ENCODE results near the gene TBC1D8. TPM values are rescaled to one million over a fixed set of nuclear protein-coding genes. Genes with fewer than 3 reads are reported as not detected.
A peak's percentile ranks its signal among the peaks of the same experiment; 100 is the strongest.

The TBC1D8 gene
- total and polyA plus RNA-seq, 2 of the 13 experiments (the other 11 are each of a cell fraction or from before 2014, with no cell fraction given) = 45.1 to 95.4 TPM

DNA sequence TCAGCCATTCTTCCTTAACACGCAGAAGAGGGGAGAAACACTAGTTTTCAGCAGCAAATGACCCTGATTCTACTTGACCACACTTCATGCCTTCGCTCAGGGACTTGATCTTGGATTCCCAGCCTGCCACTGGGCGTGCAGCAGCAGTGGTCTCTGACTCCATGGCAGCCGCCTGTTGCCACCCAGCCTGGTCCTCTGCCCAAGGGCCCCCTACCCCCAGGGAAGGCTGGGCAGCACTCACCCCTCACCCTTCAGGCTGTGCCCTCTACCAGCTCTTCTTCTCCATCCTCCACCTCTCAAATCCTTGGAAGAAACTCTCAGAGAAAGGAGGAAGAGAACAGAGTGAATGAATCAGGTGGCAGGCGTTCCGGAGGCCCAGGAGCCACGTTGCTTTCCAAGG is 181.2 kb downstream of the TBC1D8 start:
- in situ Hi-C loops (cut with HindIII; ENCODE audit: extremely low pct_ligation_motif_present, low pct_unique_long_range_greater_than_20kb) = no loop called here
- H3K36me3 ChIP-seq (replicated peaks in 1 of 2; ENCODE audit: control insufficient read depth in 1 of 2, insufficient read depth in 2 of 2, low read length in 2 of 2) = peaks cover 35 to 91% of the 10 kb centered on the region in 2 experiments
- no peak overlapping the region for H3K4me2 ChIP-seq (ENCODE audit: low read depth, low read length)
- WGBS (ENCODE audit: low lambda C conversion rate) = 95% methylated on average over 7 of the region's 7 CpGs
- DNase-seq (ENCODE audit: low spot score) = no peak
- H3K27me3 ChIP-seq (ENCODE audit: control insufficient read depth in 1 of 2, insufficient read depth in 2 of 2, low read length in 2 of 2) = no peaks in the 10 kb centered on the region
- H3K4me1 ChIP-seq (ENCODE audit: insufficient read depth, low read length) = no peaks in the 10 kb centered on the region
- H3K4me3 ChIP-seq (replicated peaks in 1 of 3; ENCODE audit: insufficient read depth in 1 of 3, low read depth in 2 of 3, low read length in 3 of 3) = no peak overlapping the region
- no peak overlapping the region for H2AFZ ChIP-seq (ENCODE audit: low read length)
- no peak for FAIRE-seq
- BruUV-seq (replicated peaks) = no TSS peak
- ATAC-seq = no peak
- no peak for TF ChIP-seq ZNF296 (CRISPR knock-in tag; conservative IDR thresholded peaks at IDR 0.05)
- TF ChIP-seq MED8 (CRISPR knock-in tag; IDR thresholded peaks at IDR 0.05; ENCODE audit: insufficient replicate concordance) = no peak
- TF ChIP-seq MATR3 (CRISPR knock-in tag; IDR thresholded peaks at IDR 0.05) = no peak
- TF ChIP-seq AGO2 (optimal IDR thresholded peaks at IDR 0.05; ENCODE audit: low read depth, low read length) = peak; percentile 50
- TF ChIP-seq PHB2 (IDR thresholded peaks at IDR 0.05; ENCODE audit: partially characterized antibody) = no peak
- TF ChIP-seq RBFOX2 (IDR thresholded peaks at IDR 0.05; ENCODE audit: low read depth, low read length) = no peak
- intact Hi-C loops (cut with micrococcal nuclease; ENCODE audit: unreplicated experiment) = no loop called here
- no peak overlapping the region for H3K9ac ChIP-seq (ENCODE audit: insufficient read depth, low read depth, low read length)
- H3K27ac ChIP-seq (ENCODE audit: extremely low read length, insufficient read depth, low read length) = no peak overlapping the region
- H3K9me3 ChIP-seq (ENCODE audit: low read length) = no peaks in the 10 kb centered on the region
- ChIA-PET POLR2A (no interaction called here), CTCF (ENCODE audit: low intra/inter-chr PET ratio, low total read pairs) (no interaction called here)
- no peaks in the 10 kb centered on the region for H3K79me2 ChIP-seq (ENCODE audit: insufficient read depth, low read length)
- no peaks in the 10 kb centered on the region for H4K20me1 ChIP-seq (ENCODE audit: insufficient read depth, low read length)

DNA sequence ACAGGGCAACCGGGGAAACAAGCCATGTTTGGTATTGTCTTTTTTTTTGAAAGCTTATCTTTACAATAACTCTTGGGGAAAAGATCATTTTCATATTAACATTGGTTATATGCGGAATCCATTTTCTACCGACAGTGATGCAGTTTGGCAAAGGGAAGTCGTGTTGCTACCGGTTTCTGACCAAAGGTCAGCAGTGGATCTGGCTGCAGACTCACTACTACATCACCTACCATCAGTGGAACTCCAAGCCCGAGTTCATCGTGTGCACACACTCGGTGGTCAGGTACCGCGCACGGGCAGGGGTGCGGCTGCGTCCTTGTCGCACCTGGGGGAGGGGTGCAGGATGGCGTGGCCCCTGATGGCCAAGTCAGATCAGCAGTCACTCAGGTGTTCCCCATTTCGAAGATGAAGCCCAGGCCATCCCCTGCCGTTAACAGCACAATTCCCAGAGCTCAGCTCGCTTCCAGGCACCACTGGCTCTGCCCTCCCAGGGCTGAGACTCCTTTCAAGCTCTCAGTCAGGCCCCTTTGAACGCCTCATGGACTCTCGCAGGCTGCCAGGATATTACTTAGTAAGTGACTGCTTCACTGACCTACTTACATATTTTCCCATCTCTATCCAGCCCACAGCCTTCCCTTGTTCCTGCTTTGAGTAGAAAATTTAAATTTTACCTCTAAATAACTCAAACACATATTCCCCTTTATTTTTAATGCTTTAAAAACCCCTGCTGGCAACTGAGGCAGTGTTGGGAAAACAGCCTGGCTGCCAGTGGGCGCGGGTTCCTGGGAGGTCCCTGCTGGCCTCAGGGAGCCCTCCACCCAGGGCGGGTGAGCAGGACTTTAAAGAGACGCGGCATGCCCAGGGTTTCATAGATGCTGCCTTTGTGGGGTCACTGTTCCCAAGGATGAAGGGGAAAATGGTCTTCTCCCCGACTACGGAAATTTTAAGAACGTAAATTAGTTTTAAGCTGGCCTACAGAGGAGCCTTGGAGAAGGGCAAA is 182.7 kb downstream of the TBC1D8 start:
- H2AFZ ChIP-seq (ENCODE audit: low read length) = no peak overlapping the region
- no peak overlapping the region for H3K27ac ChIP-seq (ENCODE audit: extremely low read length, insufficient read depth, low read length)
- H3K36me3 ChIP-seq (replicated peaks in 1 of 2; ENCODE audit: control insufficient read depth in 1 of 2, insufficient read depth in 2 of 2, low read length in 2 of 2) = peaks cover 34 to 90% of the 10 kb centered on the region in 2 experiments
- intact Hi-C loops (cut with micrococcal nuclease; ENCODE audit: unreplicated experiment) (no loop called here), in situ Hi-C loops (cut with HindIII; ENCODE audit: extremely low pct_ligation_motif_present, low pct_unique_long_range_greater_than_20kb) (no loop called here)
- FAIRE-seq (no peak), DNase-seq (ENCODE audit: low spot score) (no peak), ATAC-seq (no peak)
- WGBS (ENCODE audit: low lambda C conversion rate) = 94% methylated on average over 27 of the region's 28 CpGs
- no peak for TF ChIP-seq KDM3A (CRISPR knock-in tag; IDR thresholded peaks at IDR 0.05; ENCODE audit: low read depth)
- peak; percentile 64 for TF ChIP-seq AGO2 (optimal IDR thresholded peaks at IDR 0.05; ENCODE audit: low read depth, low read length)
- H3K4me3 ChIP-seq (replicated peaks in 1 of 3; ENCODE audit: insufficient read depth in 1 of 3, low read depth in 2 of 3, low read length in 3 of 3) = no peak overlapping the region
- ChIA-PET CTCF (ENCODE audit: low intra/inter-chr PET ratio, low total read pairs) (no interaction called here), POLR2A (no interaction called here)
- H3K9ac ChIP-seq (ENCODE audit: insufficient read depth, low read depth, low read length) = no peak overlapping the region
- H3K79me2 ChIP-seq (ENCODE audit: insufficient read depth, low read length) = no peaks in the 10 kb centered on the region
- no peaks in the 10 kb centered on the region for H3K4me1 ChIP-seq (ENCODE audit: insufficient read depth, low read length)
- BruUV-seq (replicated peaks) = no TSS peak
- H4K20me1 ChIP-seq (ENCODE audit: insufficient read depth, low read length) = no peaks in the 10 kb centered on the region
- H3K4me2 ChIP-seq (ENCODE audit: low read depth, low read length) = no peak overlapping the region
- no peaks in the 10 kb centered on the region for H3K9me3 ChIP-seq (ENCODE audit: low read length)
- no peaks in the 10 kb centered on the region for H3K27me3 ChIP-seq (ENCODE audit: control insufficient read depth in 1 of 2, insufficient read depth in 2 of 2, low read length in 2 of 2)

Data from HepG2 (cell line).